ENCODE data around the gene LRRC47.
"Not testable (repeated sequence)": the region's sequence is repeated elsewhere in the genome, so short reads cannot be mapped to it uniquely, and the experiment has no call there.

Gene LRRC47

DNA sequence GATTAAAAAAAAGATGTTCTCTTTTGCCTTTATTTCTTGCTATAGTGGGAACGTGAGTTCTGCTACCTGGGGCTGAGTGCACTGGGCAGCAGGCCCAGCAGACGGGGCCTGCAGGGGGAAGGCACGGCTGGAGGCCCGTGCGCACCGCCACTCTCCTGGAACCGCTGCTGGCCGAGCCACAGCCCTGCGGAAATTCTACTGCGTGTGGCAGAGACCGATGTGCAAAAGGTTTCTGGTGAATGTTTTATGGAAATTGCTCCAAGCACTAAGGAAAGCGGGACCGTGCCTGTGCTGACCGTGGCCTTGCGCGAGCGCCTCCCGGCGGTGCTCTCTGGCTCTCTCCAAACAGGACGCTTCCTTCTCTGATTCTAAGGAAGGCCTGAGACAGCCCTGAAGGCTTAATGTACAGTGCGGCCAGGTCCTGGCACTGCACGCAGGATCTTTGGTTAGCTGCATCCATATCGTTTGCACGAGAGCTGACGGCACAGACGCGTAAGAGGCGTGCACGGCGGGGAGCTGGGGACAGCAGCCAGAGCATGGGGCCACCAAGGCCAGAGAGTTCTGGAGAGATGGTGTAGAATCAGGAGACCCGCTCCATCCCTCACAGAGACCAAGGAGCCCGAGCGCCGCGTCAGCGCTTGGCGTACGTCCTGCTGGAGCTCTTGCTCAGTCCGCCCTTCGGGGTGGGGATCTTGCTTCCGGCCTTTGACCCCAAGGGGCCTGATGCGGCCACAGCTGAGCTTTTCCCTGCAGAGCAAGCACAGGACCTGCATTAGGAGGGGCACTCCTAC, 18.7 kb upstream of the LRRC47 start:
- DNase-seq (ENCODE audit: low spot score) = no peak

DNA sequence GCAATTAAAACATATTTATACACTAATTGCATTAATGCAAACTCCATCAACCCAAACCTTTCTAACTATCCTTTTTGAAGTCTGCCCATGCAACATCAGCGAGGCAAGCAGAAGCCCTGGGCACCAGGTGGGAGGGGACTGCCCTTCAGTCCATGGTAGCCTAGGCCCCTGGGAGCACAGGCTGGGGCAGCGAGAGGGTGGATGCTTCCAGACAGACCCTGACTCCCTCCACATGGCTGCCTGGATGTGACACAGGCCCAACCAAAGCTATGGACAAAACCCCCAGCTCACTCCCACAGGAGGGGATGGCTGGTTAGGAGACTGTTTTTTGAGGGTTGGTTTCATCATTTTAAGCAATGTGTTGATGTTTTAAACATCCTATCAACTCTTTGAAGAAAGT, 17.8 kb upstream of the LRRC47 start:
- no peak for DNase-seq (ENCODE audit: low spot score)

DNA sequence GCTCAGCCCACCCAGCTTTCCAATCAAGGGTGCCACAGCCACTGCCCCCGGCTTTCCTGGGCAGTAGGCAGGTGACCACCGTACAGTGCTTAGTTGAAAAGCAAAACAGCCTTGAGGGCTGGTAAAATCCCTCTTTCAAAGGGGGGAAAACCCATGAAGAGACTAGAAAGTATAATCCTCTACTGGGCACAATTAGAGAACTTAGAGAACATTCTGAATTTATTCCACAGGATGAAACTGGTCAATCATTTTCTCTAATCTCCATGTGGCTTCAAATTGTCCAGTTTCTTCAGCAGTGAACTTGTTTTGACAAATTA, 15.3 kb upstream of the LRRC47 start:
- DNase-seq (ENCODE audit: low spot score) = no peak

DNA sequence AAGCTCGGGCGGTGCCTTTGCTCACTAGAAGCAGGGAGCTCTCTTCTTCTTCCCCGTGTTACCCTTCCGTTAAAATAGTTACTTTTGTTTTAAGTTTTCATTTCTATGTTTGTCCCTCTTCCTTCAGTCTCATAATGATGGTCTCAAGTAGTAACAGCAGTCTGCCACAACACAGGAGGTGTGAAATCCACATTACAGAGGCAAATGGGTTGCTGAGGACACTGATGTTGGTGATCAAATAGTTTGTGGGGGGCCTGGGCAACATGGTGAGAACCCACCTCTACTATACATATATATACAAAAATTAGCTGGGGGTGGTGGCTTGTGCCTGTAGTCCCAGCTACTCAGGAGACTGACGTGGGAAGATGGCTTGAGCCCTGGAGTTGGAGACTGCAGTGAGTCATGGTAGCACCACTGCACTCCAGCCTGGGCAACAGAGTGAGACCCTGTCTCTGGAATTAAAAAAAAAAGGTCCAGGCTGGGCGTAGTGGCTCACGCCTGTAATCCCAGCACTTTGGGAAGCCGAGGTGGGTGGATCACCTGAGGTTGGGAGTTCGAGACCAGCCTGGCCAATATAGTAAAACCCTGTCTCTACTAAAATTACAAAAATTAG, 14.0 kb upstream of the LRRC47 start:
- DNase-seq (ENCODE audit: low spot score) = not testable (repeated sequence)

DNA sequence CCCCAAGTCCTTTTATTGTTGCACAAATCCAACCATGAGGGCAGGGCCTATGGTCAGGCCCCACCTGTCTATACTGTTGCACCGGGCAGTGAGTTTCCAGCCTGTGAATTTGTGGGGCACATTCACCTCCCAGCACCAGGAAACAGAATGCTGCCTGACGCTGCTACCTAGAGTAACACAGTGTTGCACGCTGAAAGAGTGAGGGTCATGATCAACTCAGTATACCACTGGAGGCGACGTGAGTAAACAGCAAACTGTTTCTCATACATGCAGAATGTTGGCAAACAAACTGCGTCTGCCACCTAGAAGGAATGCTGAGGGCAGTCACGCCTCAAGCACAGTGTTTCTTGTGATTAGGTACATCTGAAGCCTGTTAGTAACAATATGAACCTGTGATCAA, 13.4 kb upstream of the LRRC47 start:
- no peak for DNase-seq (ENCODE audit: low spot score)

DNA sequence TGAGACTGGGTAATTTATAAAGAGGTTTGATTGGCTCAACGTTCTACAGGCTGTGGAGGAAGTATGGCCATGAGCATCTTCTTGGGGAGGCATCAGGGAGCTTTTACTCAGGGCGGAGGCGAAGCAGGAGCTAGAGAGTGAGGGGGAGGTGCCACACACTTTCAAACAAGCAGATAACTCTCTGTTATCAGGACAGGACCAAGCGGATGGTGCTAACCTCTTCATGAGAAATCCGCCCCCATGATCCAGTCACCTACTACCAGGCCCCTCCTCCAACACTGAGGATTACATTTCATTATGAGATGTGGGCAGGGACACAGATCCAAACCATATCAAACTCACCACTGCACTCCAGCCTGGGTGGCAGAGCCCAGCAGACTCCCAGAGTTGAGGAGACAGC, 11.5 kb upstream of the LRRC47 start:
- DNase-seq (ENCODE audit: low spot score) = no peak

DNA sequence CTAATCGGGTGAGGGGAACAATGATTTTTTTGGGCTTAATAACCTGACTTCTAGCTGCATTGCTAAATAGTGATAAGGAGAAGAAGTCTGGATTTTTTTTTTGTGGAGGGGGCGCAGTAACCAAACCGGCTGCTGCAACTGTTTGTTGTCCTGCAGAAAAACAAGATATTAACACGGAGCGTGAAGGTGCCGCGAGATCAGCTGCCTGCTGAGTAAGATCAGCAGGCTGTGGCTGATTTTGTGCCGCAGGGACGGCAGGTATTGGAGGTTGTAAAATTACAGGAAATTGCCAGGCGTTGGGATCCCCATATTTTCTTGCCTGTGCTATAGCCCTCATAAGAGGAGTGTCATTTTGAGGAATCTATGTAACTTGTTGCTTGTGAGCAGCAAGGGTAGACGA, 8.7 kb upstream of the LRRC47 start:
- no peak for DNase-seq (ENCODE audit: low spot score)

DNA sequence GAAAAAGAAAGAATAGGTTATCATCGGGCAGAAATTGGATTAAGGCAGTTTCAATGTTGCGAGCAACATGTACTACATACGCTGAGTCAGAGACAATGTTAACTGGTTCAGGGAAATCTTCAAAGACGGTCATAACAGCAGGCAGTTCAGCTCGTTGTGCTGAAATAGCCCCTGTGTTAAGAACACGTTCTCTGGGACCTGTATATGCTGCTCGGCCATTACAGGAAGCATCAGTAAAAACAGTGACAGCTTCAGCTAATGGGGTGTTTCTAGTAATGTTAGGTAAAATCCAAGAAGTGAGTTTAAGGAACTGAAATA, 8.3 kb upstream of the LRRC47 start:
- not testable (repeated sequence) for DNase-seq (ENCODE audit: low spot score)

DNA sequence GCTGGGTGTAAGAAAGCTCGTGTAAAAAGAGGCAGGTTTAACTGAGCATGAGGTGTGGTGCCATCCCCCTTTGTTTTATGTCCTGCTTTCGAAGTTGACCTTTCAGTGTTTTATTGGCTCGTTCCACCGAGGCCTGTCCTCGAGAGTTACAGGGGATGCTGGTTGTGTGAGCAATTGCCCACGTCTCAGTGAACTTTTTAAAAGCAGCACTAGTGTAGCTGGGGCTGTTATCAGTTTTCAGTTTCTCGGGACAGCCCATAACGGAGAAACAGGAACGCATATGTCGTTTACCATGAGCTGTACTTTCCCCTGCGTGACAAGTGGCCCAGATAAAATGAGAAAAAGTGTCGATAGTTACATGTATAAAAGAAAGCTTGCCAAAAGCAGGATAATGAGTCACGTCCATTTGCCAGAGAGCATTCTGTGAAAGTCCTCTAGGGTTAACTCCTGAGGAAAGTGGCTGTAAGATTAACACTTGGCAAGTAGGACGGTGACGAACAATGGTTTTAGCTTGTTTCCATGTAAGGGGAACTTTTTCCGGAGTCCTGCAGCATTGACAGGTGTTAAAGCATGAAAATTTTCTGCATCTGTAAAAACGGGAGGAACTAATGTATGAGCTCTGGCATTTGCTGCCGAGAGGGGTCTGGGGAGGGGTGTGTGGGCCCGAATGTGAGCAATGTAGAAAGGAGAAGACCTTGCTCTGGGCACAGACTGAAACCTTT, 7.8 kb upstream of the LRRC47 start:
- DNase-seq (ENCODE audit: low spot score) = no peak

DNA sequence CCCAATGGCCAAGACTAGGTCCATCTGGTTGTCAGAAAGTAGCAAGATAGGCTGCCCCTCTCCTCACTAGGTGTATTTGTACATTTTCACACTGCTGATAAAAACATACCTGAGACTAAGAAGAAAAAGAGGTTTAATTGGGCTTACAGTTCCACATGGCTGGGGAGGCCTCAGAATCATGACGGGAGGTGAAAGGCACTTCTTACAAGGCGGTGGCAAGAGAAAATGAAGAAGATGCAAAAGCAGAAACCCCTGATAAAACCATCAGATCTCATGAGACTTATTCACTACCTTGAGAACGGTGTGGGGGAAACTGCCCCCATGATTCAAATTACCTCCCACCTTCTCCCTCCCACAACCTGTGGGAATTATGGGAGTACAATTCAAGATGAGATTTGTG, 4.5 kb upstream of the LRRC47 start:
- not testable (repeated sequence) for DNase-seq (ENCODE audit: low spot score)

DNA sequence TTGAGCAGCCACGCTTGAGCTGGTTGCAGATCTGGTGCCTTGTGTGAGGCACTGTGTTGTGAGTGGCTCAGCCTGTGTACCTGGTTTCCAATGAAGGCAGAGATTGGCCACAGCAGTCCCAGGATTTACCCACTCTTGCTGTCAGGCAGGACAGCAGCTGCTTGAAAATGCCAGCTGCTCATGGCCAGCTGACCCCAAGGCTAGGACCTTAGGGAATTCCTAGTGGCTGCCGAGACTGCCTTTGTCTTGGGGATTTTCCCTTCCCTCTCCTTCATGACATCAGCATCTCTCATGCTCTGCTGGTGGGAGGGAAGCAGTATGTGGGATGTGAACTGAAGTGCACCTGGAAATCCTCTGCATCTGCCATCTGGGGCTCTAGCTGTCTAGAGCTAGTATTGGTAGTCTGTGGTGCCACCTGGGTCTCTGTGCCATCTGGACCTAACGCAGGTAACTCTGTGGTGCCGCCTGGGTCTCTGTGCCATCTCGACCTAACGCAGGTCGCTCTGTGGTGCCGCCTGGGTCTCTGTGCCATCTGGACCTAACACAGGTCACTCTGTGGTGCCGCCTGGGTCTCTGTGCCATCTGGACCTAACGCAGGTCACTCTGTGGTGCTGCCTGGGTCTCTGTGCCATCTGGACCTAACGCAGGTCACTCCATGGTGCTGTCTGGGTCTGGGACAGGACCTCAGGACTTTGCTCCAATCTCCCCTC, 3.8 kb upstream of the LRRC47 start:
- no peak for DNase-seq (ENCODE audit: low spot score)

DNA sequence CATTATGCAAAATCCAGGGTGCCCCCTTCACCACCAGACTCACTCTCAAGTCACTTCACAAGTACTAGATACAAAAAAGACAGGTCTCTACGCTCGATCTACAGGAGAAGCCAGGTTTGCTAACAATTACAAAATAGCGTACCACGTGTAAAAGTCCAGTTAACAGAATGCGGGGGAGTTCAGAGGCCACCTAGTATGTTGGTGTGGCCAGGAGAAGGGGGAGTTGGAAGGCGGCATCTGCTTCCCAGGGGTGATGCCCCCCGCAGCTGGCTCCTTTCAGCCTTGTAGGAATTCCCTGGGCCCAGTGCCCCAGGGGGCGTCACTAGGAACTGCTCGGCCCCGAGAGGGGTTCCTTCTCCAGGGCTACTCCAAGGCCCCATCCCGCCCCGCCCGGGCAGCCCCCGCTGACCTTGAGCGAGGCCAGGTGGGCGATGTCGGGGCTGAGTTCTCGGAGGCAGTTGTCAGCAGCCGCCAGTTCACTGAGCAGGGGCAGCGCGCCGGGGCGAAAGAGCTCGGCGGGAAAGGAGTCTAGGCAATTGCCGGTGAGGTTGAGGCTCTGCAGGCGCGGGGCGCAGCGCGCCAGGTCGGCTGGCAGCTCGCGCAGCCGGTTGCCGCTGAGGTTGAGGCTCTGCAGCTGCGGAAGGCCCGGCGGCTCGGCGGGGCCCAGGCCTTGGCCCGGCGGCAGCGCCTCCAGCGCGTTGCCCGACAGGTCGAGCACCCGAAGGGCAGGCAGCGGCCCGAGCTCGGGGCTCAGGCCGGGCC, 664 bp downstream of the LRRC47 start:
- no peak for DNase-seq (ENCODE audit: low spot score)

DNA sequence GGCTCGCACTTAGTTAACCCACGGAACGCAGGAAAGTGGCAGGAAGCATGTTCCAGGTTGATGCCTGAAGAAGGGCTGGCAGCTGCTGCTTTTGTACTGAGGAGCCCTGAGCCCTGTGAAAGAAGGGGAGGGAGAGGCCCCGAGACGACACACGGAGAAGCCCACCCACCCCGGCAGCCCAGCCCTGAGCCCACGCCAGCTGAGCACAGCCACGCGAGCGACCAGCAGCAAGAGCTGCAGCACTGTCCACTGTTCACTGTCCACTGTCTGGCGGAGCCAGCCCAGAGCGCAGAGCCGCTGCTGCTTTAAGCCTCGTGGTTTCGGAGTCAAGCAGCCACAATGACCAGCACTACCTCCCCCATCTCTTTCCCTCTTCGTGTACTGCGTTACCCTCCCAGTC, 5.3 kb downstream of the LRRC47 start:
- no peak for DNase-seq (ENCODE audit: low spot score)

DNA sequence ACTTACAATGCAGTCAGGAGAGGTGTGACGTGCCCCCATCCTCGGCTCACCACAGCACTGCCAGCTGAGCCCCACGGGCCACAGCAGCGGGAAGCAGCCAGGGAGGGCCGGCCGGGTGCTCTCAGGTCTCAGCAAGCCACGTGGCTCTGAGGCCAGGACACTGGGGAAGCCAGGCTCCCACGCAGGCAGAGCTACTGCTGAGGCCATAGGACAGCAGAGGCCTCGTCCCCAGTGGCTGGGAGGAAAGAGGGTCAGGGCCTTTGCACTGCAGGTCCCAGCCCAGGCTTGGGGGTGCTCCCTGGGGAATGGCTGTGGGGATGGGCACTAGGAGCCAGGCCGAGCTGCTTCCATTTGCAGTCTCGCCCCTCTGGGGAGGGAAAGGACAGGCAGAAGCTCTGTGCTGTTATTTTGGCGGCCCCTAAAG, 5.8 kb downstream of the LRRC47 start:
- DNase-seq (ENCODE audit: low spot score) = no peak

DNA sequence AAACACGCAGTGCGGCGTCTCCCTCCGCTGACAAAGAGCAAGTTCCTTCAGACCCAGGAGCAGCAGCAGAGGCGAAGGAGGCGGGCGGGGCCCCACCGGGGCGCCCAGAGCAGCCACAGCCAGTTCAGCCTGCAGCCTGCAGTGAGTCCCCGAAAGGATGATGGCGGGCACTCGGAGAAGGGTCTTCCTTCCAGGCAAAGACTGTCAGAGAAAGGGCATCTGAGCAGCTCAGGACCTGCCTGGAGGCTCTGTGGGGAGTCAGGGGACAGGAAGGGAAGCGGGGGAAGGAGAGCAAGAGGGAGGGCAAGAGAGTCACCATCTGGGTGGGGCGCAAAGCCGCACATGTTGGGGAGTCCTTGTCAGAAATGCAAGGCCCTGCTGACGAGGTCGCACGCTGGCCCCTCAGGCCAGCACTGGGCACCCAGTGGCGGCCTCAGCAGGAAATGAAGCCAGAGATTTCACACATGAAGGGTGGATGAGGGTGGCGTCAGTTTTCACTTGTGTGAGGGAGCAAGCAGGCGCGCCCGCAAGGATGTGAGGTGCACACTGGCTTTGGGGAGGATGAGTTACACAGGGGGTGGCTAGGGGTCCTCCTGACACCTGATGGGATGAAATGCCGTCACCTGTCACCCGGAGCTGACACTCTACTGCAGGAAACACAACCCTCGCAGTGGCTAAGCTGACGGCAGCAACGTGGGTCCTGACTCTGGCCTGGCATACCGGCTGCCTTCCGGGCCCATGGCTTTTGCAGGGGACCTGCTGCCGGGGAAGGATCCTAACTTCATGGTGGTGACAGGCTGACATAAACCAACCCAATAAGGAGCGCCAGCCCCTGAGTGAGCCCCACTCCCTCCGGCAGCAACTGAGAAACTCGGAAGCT, 6.6 kb downstream of the LRRC47 start:
- no peak for DNase-seq (ENCODE audit: low spot score)

DNA sequence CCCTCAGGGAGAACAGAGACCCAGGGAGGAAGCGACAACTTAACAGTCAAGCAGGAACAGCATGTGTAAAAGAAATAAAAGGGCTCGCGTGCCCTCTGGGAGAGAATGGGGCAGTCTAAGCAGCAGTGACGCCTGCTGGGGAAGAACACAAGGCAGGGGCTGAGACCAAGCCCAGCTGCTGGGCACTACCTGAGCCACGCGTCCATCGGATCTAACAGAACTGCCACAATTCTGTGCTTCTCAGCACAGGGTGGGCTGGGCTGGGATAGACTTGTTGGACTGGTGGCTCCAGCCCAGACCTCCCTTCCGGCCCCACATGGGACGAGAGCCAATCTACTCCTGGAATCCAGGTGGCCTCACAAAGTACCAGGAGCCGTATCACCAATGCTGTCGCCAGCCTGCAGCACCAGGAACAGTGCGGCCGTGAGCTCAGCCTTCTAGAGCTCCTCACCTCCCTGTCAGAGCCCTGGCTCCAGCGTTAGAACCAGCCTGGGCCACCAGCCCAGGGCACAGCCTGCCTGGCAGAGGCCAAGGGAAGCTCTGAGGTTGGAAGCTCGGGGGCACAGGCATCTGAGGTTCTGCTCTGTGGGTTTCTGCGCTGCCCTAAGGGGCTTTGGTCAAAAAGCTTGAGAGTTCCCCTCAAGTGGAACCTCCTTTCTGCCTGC, 7.4 kb downstream of the LRRC47 start:
- no peak for DNase-seq (ENCODE audit: low spot score)

DNA sequence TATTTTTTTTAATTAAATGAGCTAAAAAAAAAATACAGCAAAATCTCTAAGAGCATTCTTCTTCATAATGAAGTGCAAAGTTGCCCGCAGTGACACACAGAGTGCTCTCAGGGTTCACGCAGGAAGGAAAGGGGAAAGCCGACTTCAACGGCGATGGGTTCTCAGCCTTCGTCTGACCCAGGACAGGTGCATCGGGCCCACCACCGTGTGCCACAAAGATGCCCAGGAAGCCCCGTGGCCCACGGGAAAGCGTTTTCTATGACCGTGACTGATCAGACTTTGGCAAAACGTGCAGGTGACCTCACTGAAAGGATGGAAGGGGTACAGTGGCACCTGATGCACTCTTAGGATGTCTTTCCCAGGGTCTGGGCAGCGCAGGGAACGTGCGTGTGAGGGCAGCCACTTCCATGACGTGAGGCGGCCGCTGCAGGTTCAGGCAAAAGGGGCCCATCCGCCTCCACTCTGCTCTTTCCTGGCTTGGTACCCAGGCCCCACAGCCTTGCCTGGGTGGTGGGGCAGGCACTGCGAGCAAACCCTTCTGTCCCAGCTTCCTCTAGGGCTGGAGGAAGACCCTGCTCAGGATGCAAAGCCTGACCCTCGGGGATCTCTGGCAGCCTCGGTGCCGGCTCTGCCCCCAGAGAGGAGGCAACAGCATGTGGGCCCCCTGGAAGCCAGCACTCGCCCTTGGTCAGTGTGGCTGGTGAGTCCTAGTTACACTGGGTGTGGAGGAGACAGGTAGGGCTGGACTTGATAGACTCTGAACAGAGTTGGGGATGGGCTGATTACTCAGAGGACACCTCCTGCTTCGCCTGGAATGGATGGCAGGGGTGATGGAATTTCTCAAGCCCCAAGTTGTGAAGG, 8.3 kb downstream of the LRRC47 start:
- no peak for DNase-seq (ENCODE audit: low spot score)

DNA sequence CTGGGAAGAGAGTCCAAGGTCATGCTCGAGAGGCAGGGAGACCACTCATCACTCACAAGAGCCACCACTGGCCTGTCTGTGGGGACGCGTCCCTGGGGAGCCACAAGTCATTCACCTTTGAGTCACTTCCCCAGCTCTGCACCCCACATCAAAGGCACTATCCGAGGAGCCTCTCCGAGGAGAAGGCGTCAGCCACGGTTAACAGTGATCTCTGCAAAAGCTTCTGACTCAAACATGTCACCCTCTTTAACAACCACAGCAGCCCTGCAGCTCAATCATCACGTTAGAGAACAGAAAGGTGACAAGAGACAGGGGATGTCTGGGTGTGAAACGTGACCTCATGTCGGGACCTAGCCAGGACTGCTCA, 9.0 kb downstream of the LRRC47 start:
- no peak for DNase-seq (ENCODE audit: low spot score)

DNA sequence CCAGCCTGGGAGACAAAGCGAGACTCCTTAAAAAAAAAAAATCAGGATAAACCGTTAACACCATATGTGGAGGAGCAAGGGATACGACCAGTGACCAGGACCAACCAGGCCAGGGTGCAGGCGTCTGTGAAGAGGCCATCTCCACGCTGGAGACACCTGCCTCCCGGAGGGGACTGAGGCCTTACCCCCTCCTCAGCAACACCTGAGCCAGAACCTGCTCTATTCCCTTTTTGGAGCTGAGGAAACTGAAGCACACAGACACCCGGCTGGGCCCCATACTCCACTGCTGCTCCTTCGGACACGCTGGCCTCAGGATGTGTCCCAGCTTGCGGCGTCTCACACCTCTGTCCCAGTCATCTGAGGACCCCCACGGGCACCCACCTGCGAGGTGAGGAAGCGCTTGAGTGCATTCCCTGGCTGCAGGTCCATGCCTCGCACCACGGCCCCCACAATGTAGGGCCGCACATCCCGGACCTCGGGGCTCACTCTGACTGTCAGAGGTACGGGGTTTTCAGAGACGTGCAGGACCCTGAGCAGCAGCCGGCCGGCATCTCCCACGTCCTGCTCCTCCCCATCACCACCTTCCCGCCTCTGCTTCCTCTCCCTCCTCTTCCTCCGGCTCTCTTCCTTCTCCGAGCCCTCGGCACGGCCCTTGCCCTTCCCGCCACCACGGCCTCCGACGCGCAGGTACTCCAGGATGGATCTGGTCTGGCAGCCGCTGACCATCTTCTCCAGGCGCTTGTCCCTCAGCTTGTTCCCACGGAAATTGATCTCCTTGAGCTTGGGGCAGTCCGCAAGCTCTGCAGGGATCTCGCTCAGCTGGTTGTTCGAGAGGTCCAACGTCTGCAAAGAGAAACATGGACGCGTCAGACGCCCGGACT, 9.6 kb downstream of the LRRC47 start:
- no peak for DNase-seq (ENCODE audit: low spot score)

All from ecto neural progenitor cell (in vitro differentiated cells).